NCI-H1930 (cell line): ENCODE measurements around the gene FEZF1.

Experiments used
- DNase-seq, 2 experiments: peaks; one replicate each; lab custom pipeline; 2025; lab: John Stamatoyannopoulos, UW

Gene FEZF1

DNA sequence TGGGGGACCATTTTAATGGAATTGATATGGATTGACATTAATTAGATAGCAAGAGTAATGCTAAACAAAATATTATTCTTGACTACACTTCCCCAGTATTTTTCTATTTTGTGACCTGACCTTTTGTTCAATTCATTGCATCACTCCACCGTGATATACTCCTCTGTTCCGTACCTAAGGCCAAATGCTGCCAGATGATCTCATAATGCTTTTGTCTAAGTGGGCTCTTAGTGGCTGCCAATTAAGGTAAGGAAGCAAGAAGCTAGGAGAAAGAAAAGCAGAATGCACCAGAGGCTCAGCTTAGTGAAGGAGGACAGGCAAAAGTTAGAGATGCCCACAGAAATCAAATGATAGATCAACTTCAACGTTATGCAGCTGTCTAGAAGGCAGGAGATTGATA lies 36.4 kb downstream of the FEZF1 start:
- no peak for DNase-seq

DNA sequence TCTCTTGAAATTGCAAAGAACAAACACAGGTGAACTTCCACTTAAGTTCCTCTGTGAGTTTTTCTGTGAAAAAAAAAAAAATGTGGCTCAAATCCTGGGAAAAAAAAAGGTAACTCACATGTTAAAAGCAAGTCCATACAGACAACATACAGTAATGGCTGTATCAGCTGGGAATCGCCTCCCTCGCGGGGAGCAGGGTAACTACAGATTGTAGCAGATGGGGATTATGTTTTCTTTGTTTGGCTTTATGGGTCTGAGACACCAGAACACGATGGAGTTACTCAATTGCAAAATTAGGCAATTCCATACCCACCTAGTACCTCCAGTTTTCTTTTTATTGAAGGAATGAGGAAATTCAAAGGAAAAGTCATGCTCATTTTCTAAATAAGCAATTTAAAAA lies 42.3 kb downstream of the FEZF1 start:
- no peak for DNase-seq

DNA sequence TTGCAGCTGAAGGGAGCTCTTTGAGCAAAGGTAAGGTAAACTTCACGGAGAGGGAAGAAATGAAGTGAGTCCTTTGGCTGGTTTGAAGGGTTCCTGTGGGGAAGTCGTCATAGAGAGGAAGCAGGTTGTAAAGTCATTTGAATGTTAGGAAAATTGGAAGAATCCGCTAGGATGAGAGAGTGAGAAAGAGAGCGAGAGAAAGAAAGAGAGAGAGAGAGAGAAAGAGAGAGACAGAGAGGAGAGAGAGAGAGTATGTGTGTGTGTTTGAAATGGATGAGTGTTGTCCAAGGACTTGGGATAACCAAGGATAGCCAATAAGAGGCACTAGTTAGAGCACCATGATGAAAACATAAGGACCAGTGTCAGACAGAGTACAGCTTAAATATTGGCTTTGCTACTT lies 43.1 kb downstream of the FEZF1 start:
- no peak for DNase-seq

DNA sequence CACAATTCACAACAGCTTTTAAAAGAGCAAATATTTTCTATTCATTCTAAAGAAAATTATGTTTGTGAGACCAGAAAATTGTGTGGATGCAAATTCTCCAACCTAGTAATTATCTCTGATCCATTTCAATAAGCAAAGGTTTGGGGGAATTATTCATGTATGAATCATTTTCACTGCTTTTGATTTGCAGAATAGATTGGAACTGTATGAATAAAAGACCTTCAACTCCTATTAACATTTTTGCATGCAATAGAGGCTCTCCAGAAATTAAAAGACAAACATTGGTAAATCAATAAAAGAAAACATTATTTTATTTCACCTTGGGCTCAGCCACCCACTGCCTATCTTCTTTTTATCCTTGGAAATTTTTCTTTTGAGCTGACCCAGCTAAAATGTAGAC lies 43.5 kb downstream of the FEZF1 start:
- peak in 1 of 2 experiments; percentile 36 for DNase-seq

DNA sequence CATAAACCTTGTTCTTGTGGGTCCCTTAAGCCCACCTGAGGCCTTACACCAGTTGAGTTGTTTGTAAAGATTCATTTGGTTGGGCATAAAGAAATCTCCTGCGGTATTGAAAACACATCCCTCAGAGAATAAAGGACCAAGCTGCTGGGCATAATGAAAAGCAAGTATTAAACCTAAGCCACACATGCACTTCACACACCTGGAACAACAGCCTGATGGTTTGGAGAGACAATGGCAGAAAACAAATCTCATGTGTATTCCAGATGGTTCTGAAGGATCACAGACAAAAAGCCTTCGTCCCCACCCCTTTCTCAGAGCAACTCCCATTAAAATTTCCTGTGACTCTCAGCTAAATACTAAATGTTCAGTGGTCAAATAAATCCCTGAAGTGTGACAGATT lies 44.2 kb downstream of the FEZF1 start:
- DNase-seq: peak; percentile 14 to 73

DNA sequence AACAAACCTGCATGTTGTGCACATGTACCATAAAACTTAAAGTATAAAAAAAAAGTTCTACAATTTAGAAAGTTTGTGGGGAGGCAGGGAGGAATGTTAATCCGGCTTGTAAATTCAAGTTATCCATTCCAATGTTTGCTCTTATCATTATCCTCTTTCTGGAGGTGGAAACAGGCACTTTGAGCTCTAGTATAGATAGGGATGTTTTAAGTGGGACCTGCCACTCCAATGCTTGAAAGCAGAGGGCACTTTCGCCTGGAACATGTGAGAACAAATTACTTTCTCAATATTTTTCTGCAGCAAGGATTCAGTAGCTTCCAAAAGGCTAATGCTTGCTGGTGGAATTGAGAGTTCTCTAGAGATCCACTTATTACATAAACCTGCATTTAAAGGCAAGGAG lies 45.6 kb downstream of the FEZF1 start:
- DNase-seq: no peak

DNA sequence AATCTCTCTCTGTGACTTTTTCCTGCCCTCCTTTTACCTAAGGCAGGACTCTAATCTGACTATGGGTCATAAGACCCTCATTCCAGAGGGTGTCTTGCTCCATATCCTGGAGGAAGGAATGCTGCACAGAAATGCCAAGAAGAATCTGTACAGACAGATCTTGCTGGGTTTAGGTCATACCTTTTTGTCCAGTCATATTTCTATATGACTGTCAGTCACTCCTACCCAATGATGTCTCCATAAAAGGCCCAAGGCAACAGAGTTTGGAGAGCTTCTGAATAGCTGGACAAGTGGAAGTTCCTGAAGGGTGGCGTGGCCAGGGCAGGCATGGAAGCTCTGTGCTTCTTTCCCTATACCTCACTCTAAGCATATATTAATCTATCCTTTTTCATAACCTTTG lies 47.5 kb downstream of the FEZF1 start:
- no peak for DNase-seq

DNA sequence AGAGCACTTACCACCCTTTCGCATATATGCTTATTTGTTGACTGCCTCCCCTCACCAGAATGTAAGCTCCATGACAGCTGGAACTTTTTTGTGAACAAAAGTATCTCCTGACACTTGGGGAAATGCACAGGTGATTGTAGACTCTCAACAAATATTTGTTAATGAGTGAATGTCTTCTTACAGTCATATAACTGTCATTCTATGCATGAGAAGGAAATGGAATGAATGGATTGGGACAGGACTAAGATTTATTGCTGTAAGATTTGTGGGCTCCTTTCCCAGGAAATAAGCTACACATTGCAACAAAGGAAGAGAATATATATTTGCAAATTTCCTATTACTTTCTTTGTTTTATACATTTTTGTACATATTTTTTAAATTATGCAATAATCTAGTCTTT lies 48.5 kb downstream of the FEZF1 start:
- no peak for DNase-seq

DNA sequence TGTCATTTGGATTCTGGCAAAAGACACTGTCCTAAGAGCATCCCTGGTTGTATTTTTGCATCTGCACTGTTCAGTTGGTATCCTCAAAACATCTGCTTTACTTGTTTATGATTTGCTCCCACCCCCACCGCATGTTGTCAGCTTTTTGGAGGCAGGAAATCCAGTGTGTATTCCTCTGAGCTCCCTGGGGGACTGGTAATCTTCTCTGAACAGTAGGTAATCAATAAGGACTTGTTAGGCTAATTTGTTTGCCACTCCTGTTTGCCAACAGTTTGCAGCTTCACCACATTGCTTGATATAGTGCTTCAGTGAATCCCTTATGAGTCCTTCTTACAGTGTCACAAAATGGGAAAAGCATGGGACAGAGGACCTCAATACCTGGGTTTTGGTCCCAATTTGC lies 49.1 kb downstream of the FEZF1 start:
- peak; percentile 15 to 56 for DNase-seq
